Measurements from ENCODE around the gene TOX2. TPM values are rescaled to one million over a fixed set of nuclear protein-coding genes. Genes with fewer than 3 reads are reported as not detected.
A peak's percentile ranks its signal among the peaks of the same experiment; 100 is the strongest.

The TOX2 gene
- polyA plus RNA-seq, 3 donors, result 0.39 to 0.56 (median 0.47) TPM

GRCh38 chr20:44053046-44053445 lies 138.4 kb downstream of the TOX2 start:
- H3K4me2 ChIP-seq (replicated peaks; ENCODE audit: extremely low read depth, low read length, poor library complexity, severe bottlenecking), result no peak overlapping the region
- H3K36me3 ChIP-seq (replicated peaks in 1 of 2; ENCODE audit: control insufficient read depth in 1 of 2, insufficient read depth in 2 of 2, low read length in 2 of 2), result no peaks in the 10 kb centered on the region
- peaks cover 0 to 3% of the 10 kb centered on the region in 2 donors for H3K9me3 ChIP-seq (replicated peaks in 1 of 2; ENCODE audit: control insufficient read depth in 1 of 2, insufficient read depth in 1 of 2, low read length in 2 of 2)
- DNase-seq, result no peak
- 100% methylated on average over 1 of the region's 4 CpGs for WGBS (ENCODE audit: insufficient coverage)
- no peak overlapping the region for H3K4me3 ChIP-seq (replicated peaks in 1 of 3; ENCODE audit: low read depth in 2 of 3, low read length in 3 of 3)
- no peaks in the 10 kb centered on the region for H3K79me2 ChIP-seq (ENCODE audit: insufficient read depth, low read length)
- no peaks in the 10 kb centered on the region for H3K4me1 ChIP-seq (ENCODE audit: control insufficient read depth in 1 of 2, insufficient read depth in 2 of 2, low read length in 2 of 2)
- TF ChIP-seq CTCF (IDR thresholded peaks at IDR 0.05), result no peak
- Mint-ChIP-seq H3K4me3 (no peak overlapping the region), H3K27ac (no peak overlapping the region), H3K9me3 (peaks cover 0 to 3% (median 0%) of the 10 kb centered on the region in 7 donors), H3K4me1 (no peaks in the 10 kb centered on the region), H3K27me3 (ENCODE audit: low read depth in 3 of 3) (peaks cover 12 to 18% (median 14%) of the 10 kb centered on the region in 3 donors), H3K36me3 (no peaks in the 10 kb centered on the region)
- no peak overlapping the region for H3K9ac ChIP-seq (ENCODE audit: insufficient read depth, low read length, poor library complexity, severe bottlenecking)
- H4K20me1 ChIP-seq (ENCODE audit: insufficient read depth, low read length), result no peaks in the 10 kb centered on the region
- H3K27ac ChIP-seq (ENCODE audit: low read depth in 1 of 2, low read length in 2 of 2), result no peak overlapping the region
- peaks cover 0 to 4% of the 10 kb centered on the region in 2 donors for H3K27me3 ChIP-seq (ENCODE audit: control insufficient read depth in 2 of 2, insufficient read depth in 2 of 2, low read length in 2 of 2)
- no peak overlapping the region for H2AFZ ChIP-seq (ENCODE audit: insufficient read depth, low read depth, low read length, poor library complexity, severe bottlenecking)
- intact Hi-C loops (cut with micrococcal nuclease), result loop anchor here in 1 of 2 donors (10.0 kb wide), 1 partner anchor 58 kb away; no protein-coding TSS in a partner anchor

- H4K20me1 ChIP-seq (ENCODE audit: insufficient read depth, low read length), result no peaks in the 10 kb centered on the region
- H3K36me3 Mint-ChIP-seq, result peaks cover 0 to under 1% of the 10 kb centered on the region in 2 donors
- H3K4me3 ChIP-seq (replicated peaks in 1 of 3; ENCODE audit: low read depth in 2 of 3, low read length in 3 of 3), result no peak overlapping the region
- peak overlapping the region in 1 of 7 donors; percentile 58 for H3K27ac Mint-ChIP-seq
- DNase-seq, result no peak
- 94% methylated on average over 16 of the region's 16 CpGs for WGBS (ENCODE audit: insufficient coverage)
- H2AFZ ChIP-seq (ENCODE audit: insufficient read depth, low read depth, low read length, poor library complexity, severe bottlenecking), result no peak overlapping the region
- H3K27ac ChIP-seq (ENCODE audit: low read depth in 1 of 2, low read length in 2 of 2), result no peak overlapping the region
- peaks cover 0 to 3% of the 10 kb centered on the region in 2 donors for H3K9me3 ChIP-seq (replicated peaks in 1 of 2; ENCODE audit: control insufficient read depth in 1 of 2, insufficient read depth in 1 of 2, low read length in 2 of 2)
- no peak overlapping the region for H3K9ac ChIP-seq (ENCODE audit: insufficient read depth, low read length, poor library complexity, severe bottlenecking)
- intact Hi-C loops (cut with micrococcal nuclease), result loop anchor here in 1 of 2 donors (10.0 kb wide), 1 partner anchor 59 kb away; no protein-coding TSS in a partner anchor
- peaks cover 6 to 15% (median 15%) of the 10 kb centered on the region in 3 donors for H3K27me3 Mint-ChIP-seq (ENCODE audit: low read depth in 3 of 3)
- H3K4me2 ChIP-seq (replicated peaks; ENCODE audit: extremely low read depth, low read length, poor library complexity, severe bottlenecking), result no peak overlapping the region
- H3K36me3 ChIP-seq (replicated peaks in 1 of 2; ENCODE audit: control insufficient read depth in 1 of 2, insufficient read depth in 2 of 2, low read length in 2 of 2), result no peaks in the 10 kb centered on the region
- no peak overlapping the region for H3K4me3 Mint-ChIP-seq
- H3K9me3 Mint-ChIP-seq, result peaks cover 0 to 3% (median 0%) of the 10 kb centered on the region in 7 donors
- no peak for TF ChIP-seq CTCF (IDR thresholded peaks at IDR 0.05)
- no peaks in the 10 kb centered on the region for H3K4me1 ChIP-seq (ENCODE audit: control insufficient read depth in 1 of 2, insufficient read depth in 2 of 2, low read length in 2 of 2)
- H3K27me3 ChIP-seq (ENCODE audit: control insufficient read depth in 2 of 2, insufficient read depth in 2 of 2, low read length in 2 of 2), result no peaks in the 10 kb centered on the region
- H3K79me2 ChIP-seq (ENCODE audit: insufficient read depth, low read length), result no peaks in the 10 kb centered on the region
- no peaks in the 10 kb centered on the region for H3K4me1 Mint-ChIP-seq
Measured at GRCh38 chr20:44054118-44054517, 139.5 kb downstream of the TOX2 start.
